ENCODE results near the gene CLOCK.
"Not testable (repeated sequence)": the region's sequence is repeated elsewhere in the genome, so short reads cannot be mapped to it uniquely, and the experiment has no call there.

Gene CLOCK

GRCh38 chr4:55546756-55547465, at the start of gene CLOCK:
TSS of gene CLOCK (minus strand) at chr4:55546909. CDS start at chr4:55482785, 64,124 bp downstream.
- peak; percentile 92 for DNase-seq

- DNase-seq, result no peak
Observed at GRCh38 chr4:55592014-55592413, 45.3 kb upstream of the CLOCK start, which contains the start of gene PDCL2. TSS of gene PDCL2 (minus strand) at chr4:55592245. CDS start at chr4:55592109, 136 bp downstream.

GRCh38 chr4:55588160-55588559, 41.5 kb upstream of the CLOCK start:
- no peak for DNase-seq

DNA sequence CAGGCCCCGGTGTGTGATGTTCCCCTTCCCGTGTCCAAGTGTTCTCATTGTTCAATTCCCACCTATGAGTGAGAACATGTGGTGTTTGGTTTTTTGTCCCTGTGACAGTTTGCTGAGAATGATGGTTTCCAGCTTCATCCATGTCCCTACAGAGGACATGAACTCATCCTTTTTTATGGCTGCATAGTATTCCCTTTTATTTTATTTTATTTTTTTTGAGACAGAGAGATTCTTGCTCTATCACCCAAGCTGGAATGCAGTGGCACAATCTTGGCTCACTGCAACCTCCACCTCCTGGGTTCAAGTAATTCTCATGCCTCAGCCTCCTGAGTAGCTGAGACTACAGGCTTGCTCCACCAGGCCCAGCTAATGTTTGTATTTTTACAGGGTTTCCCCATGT, 36.1 kb upstream of the CLOCK start:
- not testable (repeated sequence) for DNase-seq

DNA sequence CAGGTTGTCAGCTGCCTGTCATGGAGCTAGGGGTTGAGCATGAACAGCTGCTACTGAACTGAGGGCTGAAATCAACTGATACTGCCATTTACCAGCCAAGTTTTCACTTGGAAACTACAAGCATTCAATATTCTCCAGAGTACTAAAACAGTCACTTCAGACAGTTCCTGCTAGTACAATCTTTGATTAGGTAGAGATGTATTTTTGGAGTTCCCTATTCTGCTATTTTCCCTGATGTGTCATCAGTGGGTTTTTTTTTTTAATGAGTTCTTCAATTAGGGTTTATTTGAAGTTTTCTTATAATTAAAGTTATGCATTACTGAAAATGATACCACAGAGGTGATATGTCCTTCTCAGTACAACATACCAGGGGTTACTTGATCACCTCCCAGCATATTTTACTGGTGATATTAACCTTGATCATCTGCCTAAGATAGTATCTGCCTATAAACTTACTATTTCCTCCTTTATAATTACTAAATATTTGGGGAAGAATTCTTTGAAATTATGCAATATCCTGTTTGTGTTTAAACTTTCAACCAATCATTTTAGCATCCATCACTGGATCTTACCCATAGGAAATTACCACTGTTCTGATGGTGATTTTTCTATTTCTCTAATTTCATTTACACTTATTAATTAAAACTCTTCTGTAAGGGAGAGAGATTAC, 31.8 kb upstream of the CLOCK start:
- no peak for DNase-seq

DNA sequence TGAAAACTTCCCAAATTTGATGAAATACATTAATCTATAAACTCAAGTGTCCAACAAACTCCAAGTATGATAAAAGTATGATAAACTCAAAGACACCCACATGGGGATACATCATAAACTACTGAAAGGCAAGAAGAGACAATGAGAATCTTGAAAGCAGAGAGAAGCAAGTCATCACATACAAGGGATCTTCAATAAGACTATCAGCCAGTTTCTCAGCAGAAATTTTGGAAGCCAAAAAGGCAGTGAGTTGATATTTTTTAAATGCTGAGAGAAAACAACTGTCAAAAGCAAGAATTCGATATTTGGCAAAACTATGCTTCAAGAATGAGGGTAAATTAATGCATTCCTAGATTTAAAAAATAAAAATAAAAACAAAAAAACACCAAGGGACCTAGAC, 28.8 kb upstream of the CLOCK start:
- no peak for DNase-seq

- DNase-seq, result no peak
Observed at GRCh38 chr4:55574252-55574651, 27.5 kb upstream of the CLOCK start.

- DNase-seq, result no peak
Observed at GRCh38 chr4:55571806-55572205, 25.1 kb upstream of the CLOCK start.

GRCh38 chr4:55568905-55569504, 22.3 kb upstream of the CLOCK start:
- DNase-seq, result no peak

DNA sequence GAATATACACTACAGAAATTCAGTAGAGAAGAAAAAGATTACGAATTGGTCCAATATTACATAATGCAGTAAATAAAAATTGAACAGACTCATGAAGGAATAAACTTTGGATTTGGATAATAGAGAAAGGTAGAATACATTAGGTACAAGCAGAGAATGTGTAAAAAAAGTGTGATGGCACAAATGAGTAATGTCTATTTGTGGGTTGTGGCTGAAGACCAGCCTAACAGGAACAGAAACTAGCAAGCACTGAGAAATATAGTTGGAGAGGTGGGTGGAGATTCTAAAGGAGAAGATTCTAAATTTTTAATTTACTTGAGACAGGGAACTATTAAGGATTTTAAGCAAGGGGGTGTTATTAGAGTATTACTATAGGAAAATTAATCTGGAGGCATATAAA, 15.2 kb upstream of the CLOCK start:
- DNase-seq, result peak; percentile 12

GRCh38 chr4:55560096-55560495, 13.4 kb upstream of the CLOCK start:
- DNase-seq, result no peak

GRCh38 chr4:55554453-55555030, 7.8 kb upstream of the CLOCK start:
- no peak for DNase-seq

- no peak for DNase-seq
Observed at GRCh38 chr4:55553441-55554201, 6.9 kb upstream of the CLOCK start.

DNA sequence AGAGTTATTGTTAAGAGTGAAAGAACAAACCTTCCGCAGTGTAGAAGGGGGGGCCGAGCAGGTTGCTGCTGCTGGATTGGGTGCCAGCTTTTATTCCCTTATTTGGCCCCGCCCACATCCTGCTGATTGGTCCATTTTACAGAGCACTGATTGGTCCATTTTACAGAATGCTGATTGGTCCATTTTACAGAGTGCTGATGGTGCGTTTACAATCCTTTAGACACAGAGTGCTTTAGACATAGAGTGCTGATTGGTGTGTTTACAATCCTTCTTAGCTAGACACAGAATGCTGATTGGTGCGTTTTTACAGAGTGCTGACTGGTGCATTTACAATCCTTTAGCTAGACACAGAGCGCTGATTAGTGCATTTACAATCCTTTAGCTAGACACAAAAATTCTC, 5.3 kb upstream of the CLOCK start:
- DNase-seq, result not testable (repeated sequence)

DNA sequence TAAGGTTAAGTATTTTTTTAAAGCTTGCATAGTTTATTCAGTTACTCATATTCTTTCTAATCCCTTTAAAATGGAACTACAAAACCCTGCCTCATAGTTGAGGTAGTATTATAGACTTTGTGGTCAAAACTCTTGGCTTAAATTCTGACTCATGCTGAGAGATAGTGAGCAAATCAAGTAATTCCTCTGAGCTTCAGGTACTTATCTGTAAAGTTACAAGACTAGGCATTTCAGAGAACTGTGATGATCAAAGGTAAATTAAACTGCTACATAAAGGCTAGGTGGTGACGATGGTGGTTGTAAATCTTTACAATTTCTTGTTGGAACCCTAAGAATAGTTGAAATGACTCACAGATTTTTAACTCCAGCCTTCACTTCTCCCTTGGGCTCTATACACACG, 3.2 kb upstream of the CLOCK start:
- no peak for DNase-seq

- no peak for DNase-seq
Observed at GRCh38 chr4:55547918-55548317, 1.2 kb upstream of the CLOCK start.

DNA sequence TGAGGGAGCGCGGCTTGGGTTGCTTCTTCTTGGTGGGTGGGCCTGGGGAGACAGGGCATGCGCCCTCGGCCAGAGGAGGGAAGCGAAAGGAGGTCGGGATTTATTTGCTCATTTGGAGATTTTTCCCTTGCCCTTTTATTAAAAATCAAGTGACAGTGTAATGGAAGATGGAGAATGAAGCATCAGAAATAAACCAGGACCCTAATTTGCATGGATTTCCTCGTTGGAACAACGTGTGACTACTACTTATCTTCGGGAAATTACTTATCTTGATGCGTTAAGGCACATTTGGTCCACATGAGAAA, 709 bp upstream of the CLOCK start:
- peak; percentile 51 for DNase-seq

DNA sequence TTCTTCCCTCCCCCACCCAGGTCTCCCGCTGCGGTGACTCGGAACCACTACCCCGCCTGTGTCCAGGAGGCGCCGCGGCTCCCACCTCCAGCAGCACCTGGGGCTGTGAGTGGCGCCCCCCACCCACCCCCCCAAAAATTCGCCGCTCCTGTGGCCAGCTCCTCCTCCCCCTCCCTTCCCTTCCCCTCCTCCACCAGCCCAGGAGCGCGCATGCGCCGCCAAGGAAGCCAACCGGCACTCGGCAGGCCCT, 278 bp downstream of the CLOCK start:
- DNase-seq, result no peak

DNA sequence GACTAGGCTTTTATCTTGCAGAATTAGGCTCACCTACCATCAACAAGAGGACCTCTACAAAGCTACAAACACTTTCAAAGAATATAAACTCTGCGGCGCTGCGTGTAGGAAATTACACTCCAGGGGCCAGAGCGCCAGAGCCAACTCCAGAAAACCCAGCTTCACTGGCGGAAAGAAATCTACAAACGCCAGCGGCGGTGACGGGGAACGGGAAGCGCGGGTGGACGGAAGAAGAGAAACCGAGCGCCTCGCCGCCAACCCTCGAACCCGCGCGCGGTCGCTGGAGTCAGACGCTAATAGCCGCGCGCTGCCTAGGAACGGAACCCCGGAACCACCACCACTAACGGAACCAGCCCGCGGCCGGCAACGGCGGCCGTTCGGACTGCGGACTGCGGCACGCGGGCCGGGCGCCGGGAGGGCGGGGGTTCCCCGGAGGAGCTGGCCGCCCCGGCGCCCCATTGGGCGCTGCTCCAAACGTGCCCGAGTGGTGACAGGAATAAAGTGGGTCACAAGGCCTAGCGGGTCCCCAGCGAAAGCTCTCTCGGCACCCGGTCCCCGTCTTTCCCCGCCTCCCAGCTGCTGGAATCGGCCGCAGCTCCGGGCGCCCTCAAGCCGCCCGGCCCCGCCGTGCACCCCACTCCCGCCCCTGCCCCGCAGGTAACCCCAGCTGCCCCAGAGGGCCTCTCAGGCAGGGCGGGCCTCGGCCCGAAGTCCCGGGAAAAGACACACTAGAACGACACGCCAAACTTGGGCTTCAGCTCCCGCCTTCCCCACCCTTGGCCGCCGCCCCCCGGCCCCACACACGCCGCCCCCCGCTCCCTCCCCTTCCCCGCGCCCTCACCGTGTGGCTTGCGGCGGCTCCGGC, 836 bp downstream of the CLOCK start:
- DNase-seq, result peak; percentile 87

- no peak for DNase-seq
Observed at GRCh38 chr4:55545151-55545550, 1.6 kb downstream of the CLOCK start.

DNA sequence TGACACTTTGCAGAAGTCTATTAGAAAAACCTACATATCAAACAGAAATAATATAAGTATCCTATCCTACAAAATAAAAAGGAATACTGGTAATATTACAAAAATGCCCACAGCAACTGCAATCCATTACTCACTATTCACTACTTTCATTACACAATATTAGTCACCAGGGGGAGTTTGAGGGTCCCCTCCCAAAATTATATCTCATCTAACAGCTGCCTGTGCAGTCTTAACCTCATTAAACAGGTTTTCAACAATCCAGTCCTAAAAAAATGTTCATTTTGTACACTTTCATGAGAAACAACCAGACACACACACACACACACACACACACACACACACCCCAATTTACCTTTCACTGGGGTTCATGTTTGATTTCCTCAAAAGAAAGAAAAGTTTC, 2.9 kb downstream of the CLOCK start:
- no peak for DNase-seq

DNA sequence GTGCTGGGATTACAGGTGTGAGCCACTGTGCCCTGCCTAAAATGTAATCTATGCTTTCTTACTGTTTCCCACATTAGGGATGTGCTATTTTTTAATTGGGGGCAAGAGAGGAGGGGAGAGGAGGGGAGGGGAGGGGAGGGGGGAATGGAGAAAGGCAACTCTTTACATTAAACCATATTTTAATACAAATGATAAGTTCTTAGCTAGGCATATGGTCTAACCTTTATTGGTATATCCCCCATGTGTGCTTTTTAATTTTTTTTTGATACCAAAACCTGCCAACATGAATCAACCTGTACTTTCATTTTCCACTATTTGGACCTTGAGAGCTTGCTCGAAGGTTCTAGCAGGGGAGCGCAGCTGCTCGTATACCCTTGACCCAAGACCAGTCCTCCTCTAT, 6.4 kb downstream of the CLOCK start:
- DNase-seq, result no peak

GRCh38 chr4:55539658-55540057, 7.1 kb downstream of the CLOCK start:
- DNase-seq, result no peak

Data from midbrain (tissue), 1 donor.